HG02571 (cell line): Measurements from ENCODE around the gene TOMM40.
"Not testable (repeated sequence)": the region's sequence is repeated elsewhere in the genome, so short reads cannot be mapped to it uniquely, and the experiment has no call there.

ENCODE experiments used
- ATAC-seq: cut with Tn5 transposase; IDR thresholded peaks from one replicate; pipeline ENCODE4 v1.9.1; 2021; ENCODE audit warnings: mild to moderate bottlenecking, moderate library complexity; ENCODE audit not compliant: unreplicated experiment

TOMM40 gene

DNA sequence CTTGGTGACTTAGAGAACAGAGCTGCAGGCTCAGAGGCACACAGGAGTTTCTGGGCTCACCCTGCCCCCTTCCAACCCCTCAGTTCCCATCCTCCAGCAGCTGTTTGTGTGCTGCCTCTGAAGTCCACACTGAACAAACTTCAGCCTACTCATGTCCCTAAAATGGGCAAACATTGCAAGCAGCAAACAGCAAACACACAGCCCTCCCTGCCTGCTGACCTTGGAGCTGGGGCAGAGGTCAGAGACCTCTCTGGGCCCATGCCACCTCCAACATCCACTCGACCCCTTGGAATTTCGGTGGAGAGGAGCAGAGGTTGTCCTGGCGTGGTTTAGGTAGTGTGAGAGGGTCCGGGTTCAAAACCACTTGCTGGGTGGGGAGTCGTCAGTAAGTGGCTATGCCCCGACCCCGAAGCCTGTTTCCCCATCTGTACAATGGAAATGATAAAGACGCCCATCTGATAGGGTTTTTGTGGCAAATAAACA, 33.2 kb downstream of the TOMM40 start:
- ATAC-seq: no peak

DNA sequence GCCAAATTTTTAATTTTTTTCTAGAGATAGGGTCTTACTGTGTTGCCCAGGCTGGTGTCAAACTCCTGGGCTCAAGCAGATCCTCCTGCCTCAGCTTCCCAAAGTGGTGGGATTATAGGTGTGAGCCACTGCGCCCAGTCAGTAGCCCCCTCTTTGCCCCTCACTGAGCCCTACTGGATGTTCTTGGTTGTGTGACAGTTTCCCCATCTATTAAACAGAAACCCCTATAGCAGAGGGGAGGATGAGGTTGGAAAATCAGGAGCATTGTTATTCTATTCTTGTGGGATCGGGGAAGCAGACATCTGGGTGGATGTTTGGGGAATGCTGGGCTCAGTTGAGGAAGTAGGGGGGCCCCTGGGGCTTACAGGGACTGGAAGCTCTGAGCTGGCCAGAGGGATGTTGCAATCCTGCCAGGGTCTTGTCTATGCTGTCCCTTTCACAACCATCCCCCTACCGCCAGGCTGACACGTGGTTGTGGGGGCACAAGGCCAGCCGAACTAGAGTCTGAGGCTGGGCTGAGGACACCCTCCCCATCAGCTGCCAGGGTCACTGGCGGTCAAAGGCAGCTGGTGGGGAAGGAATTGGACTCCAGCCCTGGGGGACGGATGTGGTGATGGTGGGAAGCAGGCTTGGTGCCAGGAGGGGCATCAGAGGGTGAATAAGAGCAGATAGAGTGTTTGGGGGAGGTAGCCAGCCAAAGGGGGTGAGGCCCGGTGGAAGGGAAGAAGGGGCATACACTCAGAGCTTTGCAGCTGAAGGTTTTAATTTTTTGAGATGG, 34.2 kb downstream of the TOMM40 start:
- no peak for ATAC-seq

DNA sequence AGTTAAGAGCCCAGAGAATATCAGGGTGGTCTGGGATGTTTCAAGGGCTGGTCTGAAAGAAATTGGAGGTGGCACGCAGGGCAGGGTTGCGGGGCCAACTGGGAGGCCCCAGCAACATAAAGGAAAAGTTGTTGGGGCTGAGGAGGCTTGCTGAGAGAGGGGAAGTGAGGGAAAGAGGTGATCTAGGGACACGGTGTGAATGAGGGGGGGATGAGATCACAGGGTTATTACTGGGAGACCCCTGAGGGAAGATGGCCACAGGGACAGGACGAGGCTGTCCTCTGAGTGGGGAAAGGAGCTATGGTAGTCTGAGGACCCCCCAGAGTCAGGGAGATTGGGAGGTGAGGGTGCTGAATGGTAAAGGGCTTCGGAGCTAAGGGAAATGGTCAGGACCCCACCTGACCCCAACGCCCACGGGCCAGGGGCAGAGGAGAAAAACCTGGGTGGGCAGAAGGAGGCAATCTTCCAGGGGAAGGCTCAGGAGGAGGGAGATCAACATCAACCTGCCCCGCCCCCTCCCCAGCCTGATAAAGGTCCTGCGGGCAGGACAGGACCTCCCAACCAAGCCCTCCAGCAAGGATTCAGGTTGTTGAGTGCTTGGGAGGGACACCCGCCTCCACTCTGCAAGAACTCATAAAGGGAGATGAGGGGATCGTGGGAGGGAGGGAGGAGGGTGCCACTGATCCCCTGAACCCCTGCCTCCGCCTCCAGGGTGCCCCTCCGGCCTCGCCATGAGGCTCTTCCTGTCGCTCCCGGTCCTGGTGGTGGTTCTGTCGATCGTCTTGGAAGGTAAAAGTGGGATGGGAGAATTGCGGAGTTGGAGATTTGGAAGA, 35.4 kb downstream of the TOMM40 start:
- ATAC-seq: not testable (repeated sequence)

DNA sequence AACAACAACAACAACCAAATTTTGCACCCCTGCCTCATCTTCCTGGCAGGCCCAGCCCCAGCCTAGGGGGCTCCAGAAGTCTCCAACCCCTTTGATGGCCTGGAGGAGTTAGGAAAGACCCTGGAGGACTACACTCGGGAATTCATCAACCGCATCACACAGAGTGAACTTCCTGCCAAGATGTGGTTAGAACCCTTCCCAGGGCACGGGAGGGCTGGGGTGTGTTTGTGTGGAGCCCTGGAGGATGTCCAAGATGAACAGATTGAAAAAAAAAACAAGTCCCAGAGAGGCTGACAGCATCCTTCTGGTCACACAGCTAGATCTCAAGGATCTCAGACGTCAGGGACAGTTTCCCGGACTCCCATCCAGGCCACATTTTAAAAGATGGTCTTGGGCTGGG, 36.7 kb downstream of the TOMM40 start:
- ATAC-seq: no peak

DNA sequence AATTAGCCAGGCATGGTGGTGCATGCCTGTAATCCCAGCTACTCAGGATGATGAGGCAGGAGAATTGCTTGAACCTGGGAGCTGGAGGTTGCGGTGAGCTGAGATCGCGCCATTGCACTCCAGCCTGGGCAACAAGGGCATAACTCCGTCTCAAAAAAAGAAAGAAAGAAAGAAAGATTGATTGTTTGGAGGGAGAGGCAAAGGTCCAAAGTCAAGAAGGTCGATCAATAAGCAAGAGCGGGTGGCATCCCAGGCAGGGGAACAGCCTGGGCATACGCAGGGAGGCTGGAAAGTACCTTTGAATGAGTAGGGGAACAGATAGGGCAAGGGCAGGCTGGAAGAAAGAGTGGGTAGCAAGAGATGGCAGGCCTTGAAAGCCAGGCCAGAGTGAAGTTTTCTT, 39.0 kb downstream of the TOMM40 start:
- ATAC-seq: no peak

DNA sequence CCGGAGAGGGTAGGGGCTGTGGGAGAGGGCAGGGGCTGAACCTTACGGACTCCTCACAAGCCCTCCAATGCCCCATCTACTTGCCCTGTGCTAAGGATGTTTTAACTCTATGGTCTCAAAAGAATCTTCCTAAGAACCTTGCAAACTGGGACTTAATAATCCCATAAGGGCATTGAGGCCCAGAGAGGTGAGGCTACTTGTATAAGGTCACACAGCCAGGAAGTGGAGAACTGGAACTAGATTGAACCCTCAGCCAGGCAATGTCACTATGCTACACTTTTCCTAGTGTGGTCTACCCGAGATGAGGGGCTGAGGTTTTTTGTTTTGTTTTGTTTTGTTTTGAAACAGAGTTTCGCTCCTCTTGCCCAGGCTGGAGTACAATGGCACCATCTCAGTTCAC, 40.5 kb downstream of the TOMM40 start:
- ATAC-seq: no peak

DNA sequence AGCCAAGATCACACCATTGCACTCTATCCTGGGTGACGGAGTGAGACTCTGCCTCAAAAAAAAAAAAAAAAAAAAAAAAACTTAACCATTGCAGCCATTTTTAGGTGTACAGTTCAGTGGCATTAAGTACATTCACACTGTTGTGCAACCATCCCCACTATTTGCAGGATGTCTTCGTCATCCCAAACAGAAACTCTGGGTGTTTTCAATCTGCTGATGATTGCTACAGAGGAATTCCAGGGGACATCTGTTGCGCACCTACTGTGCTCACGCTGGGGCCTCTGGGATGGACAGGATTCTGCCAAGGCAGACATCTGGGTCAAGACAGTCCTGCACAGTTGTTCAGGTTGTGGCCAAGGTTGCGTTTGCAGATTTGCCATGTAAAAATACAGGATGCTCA, 48.6 kb downstream of the TOMM40 start:
- no peak for ATAC-seq

DNA sequence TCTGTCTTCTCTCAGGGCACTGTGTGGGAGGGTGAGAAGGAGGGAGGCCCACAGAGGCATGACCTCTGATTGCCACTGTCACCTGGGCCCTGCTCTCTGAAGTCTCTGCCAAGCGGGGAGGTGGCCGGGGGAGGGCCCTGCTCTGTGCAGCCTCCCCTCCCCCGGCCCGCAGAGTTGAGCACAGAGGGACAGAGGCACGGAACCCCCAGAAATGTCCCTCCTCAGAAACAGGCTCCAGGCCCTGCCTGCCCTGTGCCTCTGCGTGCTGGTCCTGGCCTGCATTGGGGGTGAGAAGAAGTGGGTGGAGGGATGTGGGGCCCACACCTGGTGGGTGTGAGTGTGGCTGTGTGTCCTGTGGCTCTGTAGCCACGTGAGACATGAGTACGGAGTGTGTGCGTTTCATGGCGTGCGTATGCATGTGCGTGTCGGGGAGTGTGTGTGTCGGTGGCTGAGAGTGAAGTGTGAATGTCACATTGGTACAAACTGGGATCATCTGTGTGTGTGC, 51.1 kb downstream of the TOMM40 start, which contains the start of gene APOC4:
Gene APOC4 (plus strand): TSS at position 171 of the 505 bp plus-strand sequence. CDS start 41 bp downstream, at position 212.
- ATAC-seq: no peak

DNA sequence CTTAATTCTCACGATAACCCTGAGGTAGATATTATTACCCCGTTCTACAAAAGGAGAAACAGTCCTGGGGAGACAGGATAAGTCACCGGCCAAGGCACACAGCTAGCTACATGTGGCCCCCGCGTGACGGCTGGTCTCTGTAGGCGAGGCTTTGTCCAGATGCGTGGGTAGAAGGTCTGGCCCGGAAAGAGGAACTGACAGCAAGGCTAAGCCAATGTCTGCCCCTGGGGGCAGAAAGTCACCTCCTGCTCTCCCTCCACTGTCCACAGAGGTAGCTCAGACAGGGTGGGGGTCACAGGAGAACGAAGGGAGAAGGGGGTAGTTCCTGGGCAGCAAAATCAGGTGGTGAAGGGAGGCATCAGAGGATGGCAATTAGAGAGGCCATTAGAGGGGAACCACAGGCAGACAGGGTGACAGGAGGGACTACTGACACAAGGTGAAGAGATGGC, 52.8 kb downstream of the TOMM40 start:
- peak; percentile 58 for ATAC-seq

DNA sequence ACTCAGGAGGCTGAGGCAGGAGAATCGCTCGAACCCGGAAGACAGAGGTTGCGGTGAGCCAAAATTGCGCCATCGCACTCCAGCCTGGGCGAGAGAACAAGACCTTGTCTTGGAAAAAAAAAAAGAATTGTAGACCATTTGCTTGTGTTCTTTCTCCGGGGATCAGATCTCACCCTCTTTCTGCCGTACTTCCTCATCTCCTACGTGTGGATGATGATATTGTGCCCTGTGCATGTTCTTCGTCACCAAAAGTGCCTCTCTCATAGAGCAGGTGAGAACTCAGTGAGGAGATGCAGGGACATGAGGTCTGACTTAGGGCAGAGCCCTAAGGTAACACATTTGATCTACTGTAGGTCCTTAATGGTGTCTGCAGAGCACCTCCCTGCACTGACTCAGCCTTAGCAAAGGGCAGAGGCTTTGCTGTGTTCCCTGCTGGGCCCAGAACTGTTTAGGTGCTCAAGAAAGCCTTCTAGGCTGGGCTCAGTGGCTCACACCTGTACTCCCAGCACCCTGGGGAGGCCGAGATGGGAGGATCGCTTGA, 56.1 kb downstream of the TOMM40 start:
- no peak for ATAC-seq

DNA sequence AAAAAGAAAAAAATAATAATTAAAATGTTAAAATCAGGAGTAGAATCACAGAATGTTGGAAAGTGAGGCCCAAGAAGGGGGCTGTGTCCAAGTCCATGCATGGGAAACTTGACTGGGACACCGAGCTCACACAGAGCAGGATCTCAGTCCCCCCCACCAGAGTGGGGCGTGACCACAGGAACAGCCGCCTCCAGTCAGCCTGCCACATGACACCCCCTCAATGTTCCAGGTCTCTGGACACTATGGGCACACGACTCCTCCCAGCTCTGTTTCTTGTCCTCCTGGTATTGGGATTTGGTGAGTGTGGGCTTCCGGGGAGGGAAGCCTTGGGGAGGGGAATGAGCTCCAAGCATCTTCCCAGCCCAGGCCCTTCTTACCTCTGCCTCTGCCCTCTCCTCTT, 57.2 kb downstream of the TOMM40 start:
- ATAC-seq: no peak

DNA sequence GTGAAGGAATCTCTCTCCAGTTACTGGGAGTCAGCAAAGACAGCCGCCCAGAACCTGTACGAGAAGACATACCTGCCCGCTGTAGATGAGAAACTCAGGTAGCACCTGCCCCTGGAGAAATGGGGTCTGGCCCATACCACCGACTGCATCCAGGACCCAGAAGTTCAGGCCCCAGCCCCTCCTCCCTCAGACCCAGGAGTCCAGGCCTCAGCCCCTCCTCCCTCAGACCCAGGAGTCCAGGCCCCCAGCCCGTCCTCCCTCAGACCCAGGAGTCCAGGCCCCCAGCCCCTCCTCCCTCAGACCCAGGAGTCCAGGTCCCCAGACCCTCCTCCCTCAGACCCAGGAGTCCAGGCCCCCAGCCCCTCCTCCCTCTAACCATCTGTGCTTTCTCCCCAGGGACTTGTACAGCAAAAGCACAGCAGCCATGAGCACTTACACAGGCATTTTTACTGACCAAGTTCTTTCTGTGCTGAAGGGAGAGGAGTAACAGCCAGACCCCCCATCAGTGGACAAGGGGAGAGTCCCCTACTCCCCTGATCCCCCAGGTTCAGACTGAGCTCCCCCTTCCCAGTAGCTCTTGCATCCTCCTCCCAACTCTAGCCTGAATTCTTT, 57.8 kb downstream of the TOMM40 start:
- no peak for ATAC-seq

DNA sequence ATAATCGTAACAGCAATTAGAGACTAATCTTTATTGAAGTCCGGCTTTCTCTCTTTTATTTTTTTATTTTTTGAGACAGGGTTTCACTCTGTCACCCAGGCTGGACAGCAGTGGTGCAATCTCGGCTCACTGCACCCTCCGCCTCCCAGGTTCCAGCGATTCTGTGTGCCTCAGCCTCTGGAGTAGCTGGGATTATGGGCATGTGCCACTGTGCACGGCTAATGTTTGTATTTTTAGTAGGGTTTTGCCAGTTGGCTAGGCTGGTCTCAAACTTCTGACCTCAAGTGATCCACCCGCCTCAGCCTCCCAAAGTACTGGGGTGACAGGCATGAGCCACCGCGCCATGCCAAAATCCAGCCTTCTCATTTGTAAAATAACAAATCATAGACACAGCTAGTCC, 58.5 kb downstream of the TOMM40 start:
- ATAC-seq: no peak

DNA sequence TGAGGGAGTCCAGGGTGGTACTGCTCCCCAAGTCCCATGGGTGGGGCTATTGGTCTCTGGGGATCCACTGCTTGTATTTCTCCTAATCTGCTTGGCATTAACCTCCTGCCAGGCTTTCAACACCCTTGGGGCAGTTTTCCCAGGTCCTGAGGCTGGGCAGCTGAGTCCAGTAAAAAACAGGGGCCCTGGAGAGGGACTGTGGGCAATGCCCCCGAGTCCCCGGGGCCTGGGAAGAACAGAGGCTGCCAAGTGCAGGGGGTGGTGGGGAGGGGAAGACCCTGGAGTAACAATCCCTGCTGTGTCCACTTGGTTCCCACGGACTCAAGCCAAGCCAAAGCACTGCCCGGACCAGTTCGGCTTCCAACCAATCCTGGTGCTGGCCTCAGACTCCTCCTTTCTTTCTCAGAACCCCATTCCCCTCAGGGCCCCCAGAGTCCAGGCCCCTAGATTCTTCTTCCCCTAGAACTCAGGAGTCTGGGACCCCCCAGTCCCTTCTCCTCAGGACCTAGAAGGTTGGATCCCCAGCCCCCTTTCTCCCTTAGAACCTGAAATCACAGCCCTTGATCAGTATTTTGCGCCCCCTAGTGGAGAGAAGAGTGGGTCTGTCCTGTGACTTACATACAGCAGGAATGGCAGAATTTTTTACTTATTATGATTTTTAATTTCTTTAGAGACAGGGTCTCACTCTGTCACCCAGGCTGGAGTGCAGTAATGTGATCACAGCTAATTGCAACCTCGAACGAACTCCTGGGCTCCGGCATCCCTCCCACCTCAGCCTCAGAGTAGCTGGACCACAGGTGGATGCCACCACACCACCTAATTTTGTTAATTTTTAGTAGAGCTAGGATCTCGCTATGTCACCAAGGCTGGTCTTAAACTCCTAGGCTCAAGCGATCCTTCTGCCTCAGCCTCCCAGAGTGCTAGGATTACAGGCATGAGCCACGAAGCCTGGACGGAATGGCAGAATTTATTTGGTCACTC, 60.4 kb downstream of the TOMM40 start:
- ATAC-seq: no peak
